Measurements from ENCODE around the gene EPHA3. TPM values are rescaled to one million over a fixed set of nuclear protein-coding genes. Genes with fewer than 3 reads are reported as not detected.

EPHA3 gene
- total and polyA plus RNA-seq, 10 of the 15 experiments (the other 5 are each of a cell fraction or from before 2014, with no cell fraction given), result 0.03 to 39.0 (median 0.07) TPM; not detected in 4

DNA sequence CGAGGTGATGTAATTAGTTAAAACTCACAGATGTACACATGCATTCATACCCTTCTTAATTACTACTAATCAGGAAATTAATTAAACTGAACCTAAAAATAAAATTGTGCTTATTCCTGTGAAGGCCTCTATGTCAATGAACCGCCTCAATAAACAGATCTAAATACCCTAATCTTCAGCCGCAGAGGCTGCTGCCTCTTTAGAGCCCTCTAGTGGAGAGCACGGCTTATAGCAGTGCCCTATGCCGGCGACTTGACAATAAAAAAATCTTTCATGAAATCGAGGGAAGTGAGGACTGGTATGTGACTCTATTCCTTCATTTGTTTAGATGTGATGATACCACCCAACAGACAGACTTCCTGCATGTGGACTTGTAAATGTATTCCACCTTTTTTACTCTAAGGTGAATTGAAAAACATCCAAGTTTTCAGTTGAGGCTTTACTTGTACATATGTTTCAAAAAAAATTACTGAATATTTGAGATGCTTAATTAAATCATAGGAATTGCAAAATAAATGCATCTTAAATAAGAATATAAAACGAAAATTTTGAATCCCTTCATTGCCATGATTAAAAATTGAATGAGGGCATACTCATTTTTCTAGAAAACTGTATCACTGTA is 8.3 kb upstream of the EPHA3 start:
- FAIRE-seq, result peak; percentile 74
- ATAC-seq, result peak; percentile 92
- CTCF ChIA-PET, result interaction anchor here (1.5 to 1.7 kb wide), 2 partner anchors 880 to 993 kb away, joined by 3 to 5 read pairs; no protein-coding TSS in a partner anchor

More for the DNA sequence above, 8.3 kb upstream of the EPHA3 start:
- Histone ChIP-seq H3K4me2 (ENCODE audit: control insufficient read depth, insufficient read depth) (no peak overlapping the region), H2AFZ (ENCODE audit: control insufficient read depth, low read depth, low read length) (no peak overlapping the region), H3K9ac (ENCODE audit: control insufficient read depth, insufficient read depth, low read length) (no peak overlapping the region), H3K79me2 (ENCODE audit: control insufficient read depth, insufficient read depth, low read length) (no peaks in the 10 kb centered on the region), H3K4me1 (ENCODE audit: control insufficient read depth, insufficient read depth, low read length) (no peaks in the 10 kb centered on the region), H3K36me3 (ENCODE audit: control insufficient read depth in 2 of 2, insufficient read depth in 2 of 2, low read length in 1 of 2) (no peaks in the 10 kb centered on the region), H3K27ac (ENCODE audit: control insufficient read depth, insufficient read depth) (no peak overlapping the region), H4K20me1 (ENCODE audit: control insufficient read depth, insufficient read depth) (no peaks in the 10 kb centered on the region), H3K9me3 (replicated peaks; ENCODE audit: control insufficient read depth, insufficient read depth, low read length) (no peaks in the 10 kb centered on the region), H3K27me3 (replicated peaks in 1 of 2; ENCODE audit: control insufficient read depth in 2 of 2, insufficient read depth in 2 of 2, low read length in 1 of 2) (no peaks in the 10 kb centered on the region), H3K4me3 (no peak overlapping the region)
- ChIA-PET SMC1A (ENCODE audit: uncharacterized antibody, unreplicated experiment) (interaction anchor here (1.4 to 2.2 kb wide), 2 partner anchors 12 to 993 kb away, joined by 5 to 6 read pairs; no protein-coding TSS in a partner anchor), RAD21 (ENCODE audit: unreplicated experiment) (no interaction called here), POLR2A (no interaction called here)
- in situ Hi-C loops (cut with MboI), result no loop called here
- 14% methylated on average over 8 of the region's 8 CpGs for WGBS (ENCODE audit: insufficient coverage, insufficient replicate concordance, low lambda C conversion rate, missing lambda C conversion rate)
- intact Hi-C loops (cut with micrococcal nuclease; ENCODE audit: unreplicated experiment), result loop anchor here (1.0 to 2.0 kb wide), 2 partner anchors 880 to 894 kb away; no protein-coding TSS in a partner anchor
- BruUV-seq (replicated peaks), result no TSS peak
- DNase-seq (ENCODE audit: low read depth, low spot score), result no peak
- no peak for TF ChIP-seq SUPT20H (IDR thresholded peaks at IDR 0.05; ENCODE audit: borderline replicate concordance, control insufficient read depth, low read depth, low read length)
- peak; percentile 75 for TF ChIP-seq RAD21 (IDR thresholded peaks at IDR 0.05; ENCODE audit: insufficient read depth, low read depth, low read length)
- no peak for TF ChIP-seq POLR2A (IDR thresholded peaks at IDR 0.05; ENCODE audit: low read depth, low read length)
- peak; percentile 84 to 91 (median 89) for TF ChIP-seq CTCF (IDR thresholded peaks at IDR 0.05 in 2 of 3, conservative IDR thresholded peaks at IDR 0.05 in 1 of 3; ENCODE audit: control insufficient read depth in 2 of 3, extremely low read depth in 1 of 3, insufficient read depth in 1 of 3, low read depth in 3 of 3, low read length in 3 of 3)
- peak; percentile 55; the same call in 1 of the 2 replicates for TF ChIP-seq YY1 (IDR thresholded peaks at IDR 0.05; ENCODE audit: low read depth, low read length)
- TF ChIP-seq CHD4 (IDR thresholded peaks at IDR 0.05), result no peak
- peak; percentile 82 for TF ChIP-seq SMC3 (IDR thresholded peaks at IDR 0.05; ENCODE audit: borderline replicate concordance, low read length)
- TF ChIP-seq SRF (IDR thresholded peaks at IDR 0.05; ENCODE audit: low read depth in 2 of 2, low read length in 2 of 2), result no peak

All from GM12878 (cell line).